Activated B cell treated with CpG ODN at 0.5 μM for 24 hours (primary cell): ENCODE data around the gene SH3RF1. TPM values are rescaled to one million over a fixed set of nuclear protein-coding genes. Genes with fewer than 3 reads are reported as not detected.

Experiments
- ATAC-seq: fragments of 200-7000 bp; cut with Tn5 transposase; one replicate; pipeline ENCODE4 v1.10.0; 2021; ENCODE audit warnings: low read depth, mild to moderate bottlenecking, moderate library complexity
- CTCF ChIA-PET: fragments of 350-600 bp; sonication (Branson Sonifier 250); formaldehyde crosslinking; loops from one replicate; lab custom pipeline; 2021; ENCODE audit warnings: antibody characterized with exemption; lab: Charles Lee
- POLR2A ChIA-PET: fragments of 350-600 bp; sonication (Branson Sonifier 250); formaldehyde crosslinking; loops from one replicate; lab custom pipeline; 2021; ENCODE audit warnings: antibody characterized with exemption; lab: Charles Lee
- DNase-seq: peaks from one replicate; pipeline ENCODE4 v3.0.0; 2022
- H3K27ac Mint-ChIP-seq: one replicate; pipeline ENCODE4 v1.8.0; 2020; ENCODE audit warnings: mixed read lengths
- H3K27me3 Mint-ChIP-seq: one replicate; pipeline ENCODE4 v1.8.0; 2021; ENCODE audit warnings: mixed read lengths
- H3K36me3 Mint-ChIP-seq: one replicate; pipeline ENCODE4 v1.8.0; 2021; ENCODE audit warnings: low read depth, mixed read lengths
- H3K4me1 Mint-ChIP-seq: one replicate; pipeline ENCODE4 v1.8.0; 2021; ENCODE audit warnings: mixed read lengths
- H3K4me3 Mint-ChIP-seq: one replicate; pipeline ENCODE4 v1.8.0; 2020; ENCODE audit warnings: mild to moderate bottlenecking, mixed read lengths
- H3K9me3 Mint-ChIP-seq: one replicate; pipeline ENCODE4 v1.8.0; 2020; ENCODE audit warnings: mixed read lengths
- intact Hi-C: fragments of 100-400 bp; cut with micrococcal nuclease; formaldehyde crosslinking; loops from one replicate; pipeline ENCODE4 v1.15.1; 2024
- total RNA-seq: library from RNA; stranded (reverse); gene quantifications from 2 replicates; pipeline ENCODE4 v1.2.3, GENCODE V29; 2022
- TF ChIP-seq, protein P1 (sequence below): fragments of 200-600 bp; IDR thresholded peaks from one replicate; pipeline ENCODE4 v1.8.0; 2022; ENCODE audit warnings: antibody characterized with exemption, mild to moderate bottlenecking

SH3RF1 gene
- total RNA-seq, 1 donor from 2014 or later, result 7.1 TPM

- no peak for ATAC-seq
- no peak for DNase-seq
- ChIA-PET POLR2A (no interaction called here), CTCF (interaction anchor here (1.1 kb wide), 1 partner anchor 16 kb away, joined by 3 read pairs; no protein-coding TSS in a partner anchor)
- intact Hi-C loops, result no loop called here
- Mint-ChIP-seq H3K4me3 (no peak overlapping the region), H3K27ac (no peak overlapping the region), H3K27me3 (no peaks in the 10 kb centered on the region), H3K4me1 (peaks cover 5% of the 10 kb centered on the region), H3K36me3 (no peaks in the 10 kb centered on the region), H3K9me3 (no peaks in the 10 kb centered on the region)
- TF ChIP-seq, protein P1, sequence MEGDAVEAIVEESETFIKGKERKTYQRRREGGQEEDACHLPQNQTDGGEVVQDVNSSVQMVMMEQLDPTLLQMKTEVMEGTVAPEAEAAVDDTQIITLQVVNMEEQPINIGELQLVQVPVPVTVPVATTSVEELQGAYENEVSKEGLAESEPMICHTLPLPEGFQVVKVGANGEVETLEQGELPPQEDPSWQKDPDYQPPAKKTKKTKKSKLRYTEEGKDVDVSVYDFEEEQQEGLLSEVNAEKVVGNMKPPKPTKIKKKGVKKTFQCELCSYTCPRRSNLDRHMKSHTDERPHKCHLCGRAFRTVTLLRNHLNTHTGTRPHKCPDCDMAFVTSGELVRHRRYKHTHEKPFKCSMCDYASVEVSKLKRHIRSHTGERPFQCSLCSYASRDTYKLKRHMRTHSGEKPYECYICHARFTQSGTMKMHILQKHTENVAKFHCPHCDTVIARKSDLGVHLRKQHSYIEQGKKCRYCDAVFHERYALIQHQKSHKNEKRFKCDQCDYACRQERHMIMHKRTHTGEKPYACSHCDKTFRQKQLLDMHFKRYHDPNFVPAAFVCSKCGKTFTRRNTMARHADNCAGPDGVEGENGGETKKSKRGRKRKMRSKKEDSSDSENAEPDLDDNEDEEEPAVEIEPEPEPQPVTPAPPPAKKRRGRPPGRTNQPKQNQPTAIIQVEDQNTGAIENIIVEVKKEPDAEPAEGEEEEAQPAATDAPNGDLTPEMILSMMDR, result no peak
Measured at GRCh38 chr4:169236873-169237626, 33.7 kb downstream of the SH3RF1 start.

GRCh38 chr4:169236078-169236477, 34.7 kb downstream of the SH3RF1 start:
- intact Hi-C loops, result no loop called here
- no peak for DNase-seq
- Mint-ChIP-seq H3K27ac (no peak overlapping the region), H3K27me3 (no peaks in the 10 kb centered on the region), H3K4me1 (peaks cover 5% of the 10 kb centered on the region), H3K36me3 (no peaks in the 10 kb centered on the region), H3K9me3 (no peaks in the 10 kb centered on the region), H3K4me3 (no peak overlapping the region)
- ChIA-PET POLR2A (no interaction called here), CTCF (no interaction called here)
- no peak for ATAC-seq
- TF ChIP-seq, protein P1, result no peak

GRCh38 chr4:169234137-169234855, 36.5 kb downstream of the SH3RF1 start:
- H3K27me3 Mint-ChIP-seq, result no peaks in the 10 kb centered on the region
- peaks cover 5% of the 10 kb centered on the region for H3K4me1 Mint-ChIP-seq
- ATAC-seq (no peak), DNase-seq (no peak)
- TF ChIP-seq, protein P1, result no peak
- no peak overlapping the region for H3K27ac Mint-ChIP-seq
- no peaks in the 10 kb centered on the region for H3K36me3 Mint-ChIP-seq
- ChIA-PET CTCF (no interaction called here), POLR2A (no interaction called here)
- intact Hi-C loops, result no loop called here
- H3K4me3 Mint-ChIP-seq, result no peak overlapping the region
- H3K9me3 Mint-ChIP-seq, result no peaks in the 10 kb centered on the region

GRCh38 chr4:169233691-169234090, 37.1 kb downstream of the SH3RF1 start:
- ChIA-PET POLR2A (no interaction called here), CTCF (no interaction called here)
- TF ChIP-seq, protein P1, result no peak
- H3K27ac Mint-ChIP-seq, result no peak overlapping the region
- no peak for ATAC-seq
- H3K9me3 Mint-ChIP-seq, result no peaks in the 10 kb centered on the region
- no peaks in the 10 kb centered on the region for H3K27me3 Mint-ChIP-seq
- H3K4me3 Mint-ChIP-seq, result no peak overlapping the region
- intact Hi-C loops, result no loop called here
- no peaks in the 10 kb centered on the region for H3K36me3 Mint-ChIP-seq
- peaks cover 5% of the 10 kb centered on the region for H3K4me1 Mint-ChIP-seq
- no peak for DNase-seq

DNA sequence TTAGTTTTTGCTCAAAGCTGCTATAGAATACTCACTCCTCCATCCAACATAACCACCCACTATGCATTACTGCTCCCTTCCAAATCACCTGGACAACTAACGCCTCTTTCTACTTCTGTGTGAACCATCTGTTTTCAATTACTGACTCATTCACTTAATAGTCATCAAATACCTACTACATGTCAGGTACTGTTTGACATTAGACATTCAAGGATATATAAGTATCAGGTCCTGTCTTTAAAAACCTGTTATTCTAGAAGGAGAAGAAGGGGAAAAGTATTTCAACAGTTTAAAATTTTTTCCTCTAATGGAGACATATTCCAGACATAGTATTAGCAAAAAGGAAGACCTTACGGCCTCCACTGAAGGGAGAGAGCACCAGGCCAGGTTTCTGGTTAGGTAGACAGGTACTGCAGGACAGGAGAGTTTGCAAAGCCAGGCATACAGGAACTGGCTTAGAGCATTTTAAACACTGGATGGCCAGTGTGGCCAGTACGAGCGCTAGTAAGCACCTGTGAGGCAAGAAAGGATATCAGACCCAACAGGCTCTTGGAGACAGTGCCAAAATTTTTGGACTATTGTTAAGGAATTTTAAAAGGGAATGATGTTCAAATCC, 39.0 kb downstream of the SH3RF1 start:
- Mint-ChIP-seq H3K36me3 (no peaks in the 10 kb centered on the region), H3K4me3 (no peak overlapping the region), H3K9me3 (no peaks in the 10 kb centered on the region), H3K4me1 (peaks cover 5% of the 10 kb centered on the region), H3K27ac (no peak overlapping the region), H3K27me3 (no peaks in the 10 kb centered on the region)
- intact Hi-C loops, result no loop called here
- TF ChIP-seq, protein P1, result no peak
- ChIA-PET CTCF (no interaction called here), POLR2A (no interaction called here)
- DNase-seq, result no peak
- no peak for ATAC-seq
